WTC11 (cell line): ENCODE results near the gene CCDC43. TPM values are rescaled to one million over a fixed set of nuclear protein-coding genes. Genes with fewer than 3 reads are reported as not detected.

Source experiments
- total RNA-seq: library from RNA; stranded (reverse); gene quantifications from 3 replicates; pipeline ENCODE4 v1.2.3, GENCODE V29; 2021

CCDC43 gene
- total RNA-seq, 1 experiment from 2014 or later, result 37.9 TPM

Other genes starting within 250 kb of the CCDC43 start
- gene GPATCH8, start 186.4 kb downstream of the CCDC43 start, total RNA-seq, result 51.9 to 52.4 TPM (median 51.9 TPM) in 3 replicates
- 37.6 to 42.8 TPM (median 38.5 TPM) in 3 replicates for gene FZD2, start 132.3 kb downstream of the CCDC43 start, total RNA-seq
- 4.4 to 8.3 TPM (median 5.0 TPM) in 3 replicates for gene MEIOC, start 33.3 kb downstream of the CCDC43 start, total RNA-seq
- 32.2 to 35.5 TPM (median 32.9 TPM) in 3 replicates for gene DBF4B, start 18.9 kb upstream of the CCDC43 start, total RNA-seq
- 3.0 to 4.1 TPM (median 3.2 TPM) in 3 replicates for gene ADAM11, start 69.2 kb upstream of the CCDC43 start, total RNA-seq
- gene GJC1, start 140.5 kb upstream of the CCDC43 start, total RNA-seq, result 102 to 107 TPM (median 104 TPM) in 3 replicates
- gene HIGD1B, start 158.1 kb upstream of the CCDC43 start, total RNA-seq, result not detected in 3 replicates
- 128 to 162 TPM (median 148 TPM) in 3 replicates for gene EFTUD2, start 209.7 kb upstream of the CCDC43 start, total RNA-seq
- gene GFAP, start 225.7 kb upstream of the CCDC43 start, total RNA-seq, result 1.5 to 2.2 TPM (median 1.6 TPM) in 3 replicates